Colonic mucosa (tissue), 4 donors: ENCODE data around the gene PARVA. TPM values are rescaled to one million over a fixed set of nuclear protein-coding genes. Genes with fewer than 3 reads are reported as not detected.
"Not testable (repeated sequence)": the region's sequence is repeated elsewhere in the genome, so short reads cannot be mapped to it uniquely, and the experiment has no call there.

Source experiments
- DNase-seq: peaks from one replicate; pipeline ENCODE4 v3.0.0-alpha.2; 2020
- H3K27ac ChIP-seq: fragments of 200-600 bp; one replicate; pipeline ENCODE4 v1.8.0; 2021
- H3K27me3 ChIP-seq: fragments of 200-600 bp; one replicate; pipeline ENCODE4 v1.8.0; 2021
- H3K36me3 ChIP-seq: fragments of 200-600 bp; one replicate; pipeline ENCODE4 v1.8.0; 2021
- H3K4me1 ChIP-seq: fragments of 200-600 bp; one replicate; pipeline ENCODE4 v1.8.0; 2021; ENCODE audit warnings: mild to moderate bottlenecking
- H3K4me3 ChIP-seq: fragments of 200-600 bp; one replicate; pipeline ENCODE4 v1.8.0; 2021
- H3K9ac ChIP-seq, 2 donors: one replicate each; pipeline ENCODE4 v1.7.0; 2013; ENCODE audit warnings: control low read depth in 2 of 2, low read depth in 2 of 2, low read length in 2 of 2
- H3K9me3 ChIP-seq: fragments of 200-600 bp; one replicate; pipeline ENCODE4 v1.8.0; 2021
- CTCF ChIP-seq: fragments of 200-600 bp; IDR thresholded peaks from one replicate; pipeline ENCODE4 v1.8.0; 2022; ENCODE audit warnings: antibody characterized with exemption, mild to moderate bottlenecking
- intact Hi-C: fragments of 100-400 bp; cut with DNase I; formaldehyde crosslinking; loops from one replicate; pipeline ENCODE4 v1.14.1; 2022
- total RNA-seq, 2 donors: library from RNA; stranded (reverse); fragmentation: NEBNext Ultra II Directional in 1 of 2; extraction: Animal tissue kit (Norgen Biotek cat#: 25700) in 1 of 2; gene quantifications; one replicate each; pipeline ENCODE4 v1.2.1, GENCODE V29; 2021
- donor health status: healthy.
- donor health status: DM: no; HTN: no; CAD: no.
- donor health status: DM: no; HTN: no; CAD: no.

PARVA gene
- total RNA-seq, 2 donors from 2014 or later = 61.8 to 78.5 TPM

GRCh38 chr11:12343526-12343925, 33.8 kb upstream of the PARVA start:
- Histone ChIP-seq H3K4me3 (no peak overlapping the region), H3K27me3 (no peaks in the 10 kb centered on the region), H3K9ac (no peak overlapping the region), H3K4me1 (no peaks in the 10 kb centered on the region), H3K9me3 (no peaks in the 10 kb centered on the region), H3K36me3 (no peaks in the 10 kb centered on the region), H3K27ac (no peak overlapping the region)
- DNase-seq = no peak
- TF ChIP-seq CTCF = no peak
- intact Hi-C loops = no loop called here

- TF ChIP-seq CTCF = no peak
These were observed 23.8 kb upstream of the PARVA start for GRCh38 chr11:12353534-12353933.

GRCh38 chr11:12354750-12355545, 22.4 kb upstream of the PARVA start:
- Histone ChIP-seq H3K4me3 (no peak overlapping the region), H3K4me1 (no peaks in the 10 kb centered on the region), H3K36me3 (no peaks in the 10 kb centered on the region), H3K27me3 (no peaks in the 10 kb centered on the region), H3K9me3 (no peaks in the 10 kb centered on the region), H3K27ac (peak overlapping the region; percentile 3), H3K9ac (no peak overlapping the region)
- TF ChIP-seq CTCF = no peak
- DNase-seq = peak; percentile 77
- intact Hi-C loops = no loop called here

More at GRCh38 chr11:12353534-12353933, 23.8 kb upstream of the PARVA start:
- H3K27ac ChIP-seq = no peak overlapping the region
- no peak overlapping the region for H3K9ac ChIP-seq
- no peaks in the 10 kb centered on the region for H3K27me3 ChIP-seq
- intact Hi-C loops = no loop called here
- DNase-seq = no peak
- no peak overlapping the region for H3K4me3 ChIP-seq
- no peaks in the 10 kb centered on the region for H3K36me3 ChIP-seq
- no peaks in the 10 kb centered on the region for H3K4me1 ChIP-seq
- no peaks in the 10 kb centered on the region for H3K9me3 ChIP-seq

- no peak for TF ChIP-seq CTCF
- H3K27ac ChIP-seq = no peak overlapping the region
These were observed 20.3 kb upstream of the PARVA start for GRCh38 chr11:12356944-12357655.

GRCh38 chr11:12357697-12358096, 19.7 kb upstream of the PARVA start:
- H3K4me3 ChIP-seq, H3K9me3 ChIP-seq, H3K9ac ChIP-seq, H3K4me1 ChIP-seq, H3K36me3 ChIP-seq, DNase-seq, H3K27me3 ChIP-seq, H3K27ac ChIP-seq, intact Hi-C loops: not testable (repeated sequence)

More at GRCh38 chr11:12356944-12357655, 20.3 kb upstream of the PARVA start:
- no peaks in the 10 kb centered on the region for H3K36me3 ChIP-seq
- intact Hi-C loops = no loop called here
- DNase-seq = no peak
- no peaks in the 10 kb centered on the region for H3K9me3 ChIP-seq
- H3K9ac ChIP-seq = no peak overlapping the region
- H3K27me3 ChIP-seq = no peaks in the 10 kb centered on the region
- no peaks in the 10 kb centered on the region for H3K4me1 ChIP-seq
- H3K4me3 ChIP-seq = no peak overlapping the region
